WTC11 (cell line): Measurements from ENCODE around the gene ELOF1. TPM values are rescaled to one million over a fixed set of nuclear protein-coding genes. Genes with fewer than 3 reads are reported as not detected.

Experiments used
- ATAC-seq: fragments of 200-7000 bp; cut with Tn5 transposase; 2 replicates; pipeline ENCODE4 v1.10.0; 2021; ENCODE audit warnings: mild to moderate bottlenecking, moderate library complexity
- CTCF ChIA-PET: fragments of 300-600 bp; sonication (Branson Sonifier 250); formaldehyde crosslinking; loops from one replicate; lab custom pipeline; 2021; ENCODE audit warnings: antibody characterized with exemption; lab: Charles Lee
- POLR2A ChIA-PET: fragments of 350-600 bp; sonication (Branson Sonifier 250); formaldehyde crosslinking; loops from one replicate; lab custom pipeline; 2021; ENCODE audit warnings: antibody characterized with exemption; lab: Charles Lee
- DNase-seq: peaks from one replicate; pipeline ENCODE4 v3.0.0; 2021; ENCODE audit warnings: low spot score
- H3K27ac Mint-ChIP-seq: 2 replicates; pipeline ENCODE4 v1.8.0; 2021; ENCODE audit warnings: mixed read lengths
- H3K27me3 Mint-ChIP-seq: 2 replicates; pipeline ENCODE4 v1.8.0; 2021; ENCODE audit warnings: low read depth, mild to moderate bottlenecking, moderate library complexity, mixed read lengths
- H3K36me3 Mint-ChIP-seq: 2 replicates; pipeline ENCODE4 v1.8.0; 2021; ENCODE audit warnings: mixed read lengths
- H3K4me1 Mint-ChIP-seq: 2 replicates; pipeline ENCODE4 v1.8.0; 2022; ENCODE audit warnings: mixed read lengths
- H3K4me3 Mint-ChIP-seq: 2 replicates; pipeline ENCODE4 v1.8.0; 2021; ENCODE audit warnings: mild to moderate bottlenecking, moderate library complexity, mixed read lengths
- H3K9me3 Mint-ChIP-seq: 2 replicates; pipeline ENCODE4 v1.8.0; 2021; ENCODE audit warnings: mixed read lengths
- ATF1 ChIP-seq: sonication (generic); formaldehyde crosslinking; IDR thresholded peaks from 2 replicates; pipeline ENCODE4 v1.8.1; 2023; ENCODE audit warnings: mild to moderate bottlenecking, moderate library complexity, missing genetic modification reagents
- ATF3 ChIP-seq: sonication (generic); formaldehyde crosslinking; conservative IDR thresholded peaks from 2 replicates; pipeline ENCODE4 v1.8.1; 2022; ENCODE audit warnings: mild to moderate bottlenecking, missing genetic modification reagents
- CBFB ChIP-seq: sonication (generic); formaldehyde crosslinking; IDR thresholded peaks from 2 replicates; pipeline ENCODE4 v1.8.1; 2022; ENCODE audit warnings: mild to moderate bottlenecking, low read depth, missing genetic modification reagents
- CREB1 ChIP-seq: sonication (generic); formaldehyde crosslinking; IDR thresholded peaks from 2 replicates; pipeline ENCODE4 v1.8.0; 2023; ENCODE audit warnings: mild to moderate bottlenecking, missing genetic modification reagents
- CREM ChIP-seq: sonication (generic); formaldehyde crosslinking; IDR thresholded peaks from 2 replicates; pipeline ENCODE4 v1.8.1; 2022; ENCODE audit warnings: mild to moderate bottlenecking, missing genetic modification reagents, moderate library complexity
- ELF4 ChIP-seq: sonication (generic); formaldehyde crosslinking; IDR thresholded peaks from 2 replicates; pipeline ENCODE4 v1.8.1; 2022; ENCODE audit warnings: low read depth, mild to moderate bottlenecking, moderate library complexity, missing genetic modification reagents
- EMX1 ChIP-seq: fragments of 250-450 bp; sonication (Bioruptor Pico); IDR thresholded peaks from 2 replicates; pipeline ENCODE4 v1.8.0; 2021; ENCODE audit warnings: mild to moderate bottlenecking
- ESRRA ChIP-seq: sonication (generic); formaldehyde crosslinking; IDR thresholded peaks from 2 replicates; pipeline ENCODE4 v1.8.1; 2022; ENCODE audit warnings: mild to moderate bottlenecking, missing genetic modification reagents, borderline replicate concordance
- FOXJ3 ChIP-seq: sonication (generic); formaldehyde crosslinking; IDR thresholded peaks from 2 replicates; pipeline ENCODE4 v1.9.0; 2021; ENCODE audit warnings: missing genetic modification reagents, mild to moderate bottlenecking, borderline replicate concordance
- FOXK1 ChIP-seq: sonication (generic); formaldehyde crosslinking; IDR thresholded peaks from 2 replicates; pipeline ENCODE4 v1.8.0; 2022; ENCODE audit warnings: mild to moderate bottlenecking, moderate library complexity, missing genetic modification reagents
- JUN ChIP-seq: sonication (generic); formaldehyde crosslinking; IDR thresholded peaks from 2 replicates; pipeline ENCODE4 v1.8.0; 2023; ENCODE audit warnings: mild to moderate bottlenecking, missing genetic modification reagents
- NFATC4 ChIP-seq: fragments of 250-450 bp; sonication (Bioruptor Pico); IDR thresholded peaks from 2 replicates; pipeline ENCODE4 v1.9.0; 2021; ENCODE audit warnings: mild to moderate bottlenecking
- NR3C1 ChIP-seq: sonication (generic); formaldehyde crosslinking; conservative IDR thresholded peaks from 2 replicates; pipeline ENCODE4 v1.8.1; 2023; ENCODE audit warnings: low read depth, mild to moderate bottlenecking, missing genetic modification reagents
- PREB ChIP-seq: sonication (generic); formaldehyde crosslinking; IDR thresholded peaks from 2 replicates; pipeline ENCODE4 v1.8.1; 2022; ENCODE audit warnings: mild to moderate bottlenecking, missing genetic modification reagents, moderate library complexity, borderline replicate concordance
- RELA ChIP-seq: sonication (generic); formaldehyde crosslinking; IDR thresholded peaks from 2 replicates; pipeline ENCODE4 v1.8.1; 2022; ENCODE audit warnings: missing genetic modification reagents, mild to moderate bottlenecking, borderline replicate concordance
- RORB ChIP-seq: fragments of 250-450 bp; sonication (Bioruptor Pico); IDR thresholded peaks from 2 replicates; pipeline ENCODE4 v1.9.0; 2021; ENCODE audit warnings: mild to moderate bottlenecking
- SMAD4 ChIP-seq: sonication (generic); formaldehyde crosslinking; IDR thresholded peaks from 2 replicates; pipeline ENCODE4 v1.8.0; 2022; ENCODE audit warnings: mild to moderate bottlenecking, missing genetic modification reagents
- TEAD4 ChIP-seq: sonication (generic); formaldehyde crosslinking; IDR thresholded peaks from 2 replicates; pipeline ENCODE4 v1.8.0; 2022; ENCODE audit warnings: mild to moderate bottlenecking, missing genetic modification reagents
- ZNF138 ChIP-seq: sonication (generic); formaldehyde crosslinking; conservative IDR thresholded peaks from 2 replicates; pipeline ENCODE4 v1.8.1; 2022; ENCODE audit warnings: mild to moderate bottlenecking, moderate library complexity, missing genetic modification reagents
- ZNF671 ChIP-seq: fragments of 250-450 bp; sonication (Bioruptor Pico); IDR thresholded peaks from 2 replicates; pipeline ENCODE4 v1.8.0; 2021; ENCODE audit warnings: mild to moderate bottlenecking
- total RNA-seq: library from RNA; stranded (reverse); gene quantifications from 3 replicates; pipeline ENCODE4 v1.2.3, GENCODE V29; 2021
- TF ChIP-seq, protein P1 (sequence below): sonication (generic); formaldehyde crosslinking; IDR thresholded peaks from 2 replicates; pipeline ENCODE4 v1.8.0; 2022; ENCODE audit warnings: mild to moderate bottlenecking, missing genetic modification reagents
- TF ChIP-seq, protein P2 (sequence below): fragments of 250-450 bp; sonication (Bioruptor Pico); IDR thresholded peaks from 2 replicates; pipeline ENCODE4 v1.8.0; 2021; ENCODE audit warnings: mild to moderate bottlenecking
- TF ChIP-seq, protein P3 (sequence below): sonication (generic); formaldehyde crosslinking; IDR thresholded peaks from 2 replicates; pipeline ENCODE4 v1.8.0; 2022; ENCODE audit warnings: mild to moderate bottlenecking, missing genetic modification reagents

Gene ELOF1
- total RNA-seq, 1 experiment from 2014 or later = 86.0 TPM

DNA sequence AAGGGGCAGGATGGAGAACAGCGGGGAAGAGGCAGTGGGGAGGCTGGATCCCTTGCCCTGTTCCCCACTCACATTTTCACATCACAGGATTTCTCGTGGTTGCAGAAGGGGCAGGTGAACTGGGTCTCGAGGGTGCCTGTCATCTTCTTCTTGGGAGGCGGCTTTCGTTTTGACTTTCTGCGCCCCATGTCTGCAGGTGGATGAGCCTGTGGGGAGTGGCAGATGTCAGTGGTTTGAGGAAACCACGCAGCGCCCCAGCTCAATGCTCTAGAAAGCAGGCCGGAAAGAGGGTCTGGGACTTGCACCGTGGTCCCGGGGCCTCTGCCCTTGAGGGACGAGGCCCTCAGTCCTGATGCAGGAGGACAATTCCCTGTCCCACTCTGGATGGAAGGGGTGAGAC lies 4.9 kb downstream of the ELOF1 start:
- no peak for DNase-seq
- POLR2A ChIA-PET = no interaction called here
- Mint-ChIP-seq H3K4me3 (no peak overlapping the region), H3K36me3 (peaks cover 13% of the 10 kb centered on the region), H3K27me3 (peaks cover 2% of the 10 kb centered on the region; the same call in 1 of the 2 replicates), H3K27ac (no peak overlapping the region), H3K9me3 (no peaks in the 10 kb centered on the region), H3K4me1 (peaks cover 6% of the 10 kb centered on the region)
- CTCF ChIA-PET = no interaction called here
- TF ChIP-seq FOXK1 (CRISPR knock-in tag) = no peak
- no peak for TF ChIP-seq ATF3 (CRISPR knock-in tag)
- TF ChIP-seq CBFB (CRISPR knock-in tag) = no peak
- TF ChIP-seq RELA (CRISPR knock-in tag) = no peak
- TF ChIP-seq CREB1 (CRISPR knock-in tag) = no peak
- no peak for TF ChIP-seq NR3C1 (CRISPR knock-in tag)
- TF ChIP-seq RORB = no peak
- TF ChIP-seq SMAD4 (CRISPR knock-in tag) = no peak
- TF ChIP-seq CREM (CRISPR knock-in tag) = no peak
- TF ChIP-seq, protein P1, sequence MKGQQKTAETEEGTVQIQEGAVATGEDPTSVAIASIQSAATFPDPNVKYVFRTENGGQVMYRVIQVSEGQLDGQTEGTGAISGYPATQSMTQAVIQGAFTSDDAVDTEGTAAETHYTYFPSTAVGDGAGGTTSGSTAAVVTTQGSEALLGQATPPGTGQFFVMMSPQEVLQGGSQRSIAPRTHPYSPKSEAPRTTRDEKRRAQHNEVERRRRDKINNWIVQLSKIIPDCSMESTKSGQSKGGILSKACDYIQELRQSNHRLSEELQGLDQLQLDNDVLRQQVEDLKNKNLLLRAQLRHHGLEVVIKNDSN = no peak
- no peak for ATAC-seq

- DNase-seq (no peak), ATAC-seq (no peak)
- ChIA-PET POLR2A (interaction anchor here (1.2 kb wide), 1 partner anchor 14 kb away, joined by 3 read pairs; the partner anchor contains the start of gene CNN1), CTCF (interaction anchor here (0.8 to 1.6 kb wide), 6 partner anchors 11 to 171 kb away, joined by 3 to 11 read pairs (median 4); partner anchors contain the start of gene CNN1)
- Mint-ChIP-seq H3K4me3 (no peak overlapping the region), H3K27ac (peak overlapping the region; percentile 63; the same call in 1 of the 2 replicates), H3K9me3 (no peaks in the 10 kb centered on the region), H3K27me3 (no peaks in the 10 kb centered on the region), H3K36me3 (peaks cover 13% of the 10 kb centered on the region), H3K4me1 (peaks cover 2% of the 10 kb centered on the region)
- TF ChIP-seq, protein P1 = no peak
- TF ChIP-seq TEAD4 (CRISPR knock-in tag) = no peak
- TF ChIP-seq, protein P2, sequence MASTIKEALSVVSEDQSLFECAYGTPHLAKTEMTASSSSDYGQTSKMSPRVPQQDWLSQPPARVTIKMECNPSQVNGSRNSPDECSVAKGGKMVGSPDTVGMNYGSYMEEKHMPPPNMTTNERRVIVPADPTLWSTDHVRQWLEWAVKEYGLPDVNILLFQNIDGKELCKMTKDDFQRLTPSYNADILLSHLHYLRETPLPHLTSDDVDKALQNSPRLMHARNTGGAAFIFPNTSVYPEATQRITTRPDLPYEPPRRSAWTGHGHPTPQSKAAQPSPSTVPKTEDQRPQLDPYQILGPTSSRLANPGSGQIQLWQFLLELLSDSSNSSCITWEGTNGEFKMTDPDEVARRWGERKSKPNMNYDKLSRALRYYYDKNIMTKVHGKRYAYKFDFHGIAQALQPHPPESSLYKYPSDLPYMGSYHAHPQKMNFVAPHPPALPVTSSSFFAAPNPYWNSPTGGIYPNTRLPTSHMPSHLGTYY (CRISPR knock-in tag) = no peak
- no peak for TF ChIP-seq PREB (CRISPR knock-in tag)
- no peak for TF ChIP-seq JUN
- TF ChIP-seq NFATC4 (CRISPR knock-in tag) = no peak
- TF ChIP-seq, protein P3, sequence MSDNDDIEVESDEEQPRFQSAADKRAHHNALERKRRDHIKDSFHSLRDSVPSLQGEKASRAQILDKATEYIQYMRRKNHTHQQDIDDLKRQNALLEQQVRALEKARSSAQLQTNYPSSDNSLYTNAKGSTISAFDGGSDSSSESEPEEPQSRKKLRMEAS = no peak
- no peak for TF ChIP-seq ATF1 (CRISPR knock-in tag)
- no peak for TF ChIP-seq ELF4 (CRISPR knock-in tag)
- no peak for TF ChIP-seq FOXJ3
- TF ChIP-seq ZNF138 = no peak
- no peak for TF ChIP-seq RORB
- TF ChIP-seq EMX1 = no peak
- TF ChIP-seq ZNF671 = no peak
- TF ChIP-seq ESRRA (CRISPR knock-in tag) = no peak
Measured at GRCh38 chr19:11552666-11553372, 6.2 kb downstream of the ELOF1 start.
